BJ (cell line): ENCODE results near the gene TNS3. TPM values are rescaled to one million over a fixed set of nuclear protein-coding genes. Genes with fewer than 3 reads are reported as not detected.

Experiments used
- CTCF ChIA-PET: fragments of 350-600 bp; formaldehyde crosslinking; extraction: SDS; loops from one replicate; lab custom pipeline; 2021; ENCODE audit warnings: antibody characterized with exemption, inconsistent platforms; lab: Yijun Ruan, JAX
- POLR2A ChIA-PET: fragments of 300-600 bp; sonication (Branson Sonifier 250); formaldehyde crosslinking; extraction: SDS; loops from one replicate; lab custom pipeline; 2021; ENCODE audit warnings: antibody characterized with exemption; lab: Charles Lee
- DNase-seq: peaks from one replicate; pipeline ENCODE4 v3.0.0-alpha.2; 2011; ENCODE audit warnings: low read depth
- H3K27me3 ChIP-seq: 2 replicates; pipeline ENCODE4 v1.6.0; 2011; ENCODE audit warnings: low read length; ENCODE audit not compliant: control insufficient read depth, insufficient read depth
- H3K36me3 ChIP-seq: 2 replicates; pipeline ENCODE4 v1.5.1; 2011; ENCODE audit warnings: low read length; ENCODE audit not compliant: control insufficient read depth, insufficient read depth
- H3K4me3 ChIP-seq: 2 replicates; pipeline ENCODE4 v1.5.1; 2011; ENCODE audit warnings: low read depth, mild to moderate bottlenecking, control low read depth, low read length
- CTCF ChIP-seq: IDR thresholded peaks from 2 replicates; pipeline ENCODE4 v1.5.1; 2011; ENCODE audit warnings: low read depth, mild to moderate bottlenecking, control low read depth, inconsistent platforms, low read length, moderate library complexity; ENCODE audit not compliant: insufficient read depth
- polyA plus RNA-seq: library from polyadenylated mRNA; depleted of rRNA; stranded (reverse); fragments of >200 nt; gene quantifications from 2 replicates; pipeline ENCODE4 v1.2.3, GENCODE V29; 2011

TNS3 gene
- polyA plus RNA-seq, 1 experiment: 126 TPM

GRCh38 chr7:47512481-47513176, 69.3 kb downstream of the TNS3 start:
- no peaks in the 10 kb centered on the region for H3K27me3 ChIP-seq
- no peak for TF ChIP-seq CTCF
- ChIA-PET CTCF (interaction anchor here (1.4 kb wide), 1 partner anchor 11 kb away, joined by 5 read pairs; no protein-coding TSS in a partner anchor), POLR2A (no interaction called here)
- peaks cover 30% of the 10 kb centered on the region for H3K36me3 ChIP-seq
- no peak overlapping the region for H3K4me3 ChIP-seq
- DNase-seq: no peak

GRCh38 chr7:47511699-47512370, 70.1 kb downstream of the TNS3 start:
- no peak for DNase-seq
- ChIA-PET POLR2A (no interaction called here), CTCF (interaction anchor here (0.6 kb wide), 1 partner anchor 30 kb away, joined by 4 read pairs; no protein-coding TSS in a partner anchor)
- no peak overlapping the region for H3K4me3 ChIP-seq
- no peaks in the 10 kb centered on the region for H3K27me3 ChIP-seq
- peaks cover 31% of the 10 kb centered on the region for H3K36me3 ChIP-seq
- no peak for TF ChIP-seq CTCF

- POLR2A ChIA-PET: no interaction called here
- CTCF ChIA-PET: no interaction called here
- Histone ChIP-seq H3K36me3 (peaks cover 34% of the 10 kb centered on the region), H3K4me3 (no peak overlapping the region), H3K27me3 (no peaks in the 10 kb centered on the region)
- no peak for TF ChIP-seq CTCF
- DNase-seq: no peak
Measured at GRCh38 chr7:47510786-47511185, 71.1 kb downstream of the TNS3 start.

- Histone ChIP-seq H3K27me3 (no peaks in the 10 kb centered on the region), H3K36me3 (peaks cover 37% of the 10 kb centered on the region), H3K4me3 (no peak overlapping the region)
- ChIA-PET POLR2A (no interaction called here), CTCF (no interaction called here)
- no peak for DNase-seq
- no peak for TF ChIP-seq CTCF
Measured at GRCh38 chr7:47510192-47510591, 71.7 kb downstream of the TNS3 start.

- H3K27me3 ChIP-seq: no peaks in the 10 kb centered on the region
- ChIA-PET CTCF (interaction anchor here (0.5 kb wide), 1 partner anchor 1925 kb away, joined by 3 read pairs; no protein-coding TSS in a partner anchor), POLR2A (no interaction called here)
- TF ChIP-seq CTCF: no peak
- no peak overlapping the region for H3K4me3 ChIP-seq
- DNase-seq: no peak
- H3K36me3 ChIP-seq: peaks cover 37% of the 10 kb centered on the region
Measured at GRCh38 chr7:47509571-47509970, 72.3 kb downstream of the TNS3 start.
